ENCODE results near the gene DHX34. TPM values are rescaled to one million over a fixed set of nuclear protein-coding genes. Genes with fewer than 3 reads are reported as not detected.
A peak's percentile ranks its signal among the peaks of the same experiment; 100 is the strongest.

DHX34 gene
- total and polyA plus RNA-seq, 4 donors: 1.5 to 14.6 (median 9.6) TPM

- 78 to 83% methylated on average over 16 of the region's 16 CpGs for WGBS, 2 donors
- Histone ChIP-seq H3K27ac (ENCODE audit: low read depth in 1 of 2, low read length in 2 of 2) (no peak overlapping the region), H3K27me3 (ENCODE audit: control insufficient read depth in 1 of 2, insufficient read depth in 2 of 2, low read length in 1 of 2) (no peaks in the 10 kb centered on the region), H3K36me3 (ENCODE audit: control insufficient read depth in 1 of 2, insufficient read depth in 2 of 2, low read length in 1 of 2) (no peaks in the 10 kb centered on the region), H3K4me3 (ENCODE audit: low read length in 2 of 2) (no peak overlapping the region), H3K4me1 (ENCODE audit: control insufficient read depth in 1 of 2, insufficient read depth in 2 of 2, low read length in 2 of 2) (no peaks in the 10 kb centered on the region), H3K9me3 (ENCODE audit: control insufficient read depth, low read length) (peaks cover 1% of the 10 kb centered on the region)
- intact Hi-C loops (cut with DNase I): no loop called here
- ATAC-seq (ENCODE audit: low FRiP score): no peak
- DNase-seq: no peak
Observed at GRCh38 chr19:47402504-47402903, 53.4 kb downstream of the DHX34 start.

GRCh38 chr19:47404334-47405196 lies 55.5 kb downstream of the DHX34 start:
- Histone ChIP-seq H3K4me1 (ENCODE audit: control insufficient read depth in 1 of 2, insufficient read depth in 2 of 2, low read length in 2 of 2) (no peaks in the 10 kb centered on the region), H3K36me3 (ENCODE audit: control insufficient read depth in 1 of 2, insufficient read depth in 2 of 2, low read length in 1 of 2) (no peaks in the 10 kb centered on the region), H3K4me3 (ENCODE audit: low read length in 2 of 2) (no peak overlapping the region), H3K27ac (ENCODE audit: low read depth in 1 of 2, low read length in 2 of 2) (no peak overlapping the region), H3K27me3 (ENCODE audit: control insufficient read depth in 1 of 2, insufficient read depth in 2 of 2, low read length in 1 of 2) (no peaks in the 10 kb centered on the region), H3K9me3 (ENCODE audit: control insufficient read depth, low read length) (peaks cover 1% of the 10 kb centered on the region)
- intact Hi-C loops (cut with DNase I): no loop called here
- 76 to 80% methylated on average over 9 of the region's 9 CpGs for WGBS, 2 donors
- DNase-seq (no peak), ATAC-seq (ENCODE audit: low FRiP score) (no peak)

GRCh38 chr19:47405197-47405550 lies 56.1 kb downstream of the DHX34 start:
- DNase-seq (no peak), ATAC-seq (ENCODE audit: low FRiP score) (no peak)
- Histone ChIP-seq H3K9me3 (ENCODE audit: control insufficient read depth, low read length) (peaks cover 1% of the 10 kb centered on the region), H3K4me3 (ENCODE audit: low read length in 2 of 2) (no peak overlapping the region), H3K27ac (ENCODE audit: low read depth in 1 of 2, low read length in 2 of 2) (no peak overlapping the region), H3K36me3 (ENCODE audit: control insufficient read depth in 1 of 2, insufficient read depth in 2 of 2, low read length in 1 of 2) (no peaks in the 10 kb centered on the region), H3K4me1 (ENCODE audit: control insufficient read depth in 1 of 2, insufficient read depth in 2 of 2, low read length in 2 of 2) (no peaks in the 10 kb centered on the region), H3K27me3 (ENCODE audit: control insufficient read depth in 1 of 2, insufficient read depth in 2 of 2, low read length in 1 of 2) (no peaks in the 10 kb centered on the region)
- intact Hi-C loops (cut with DNase I): no loop called here
- 92% methylated on average over 4 of the region's 4 CpGs for WGBS, 2 donors

GRCh38 chr19:47405854-47406417 lies 56.8 kb downstream of the DHX34 start:
- no peaks in the 10 kb centered on the region for H3K27me3 ChIP-seq (ENCODE audit: control insufficient read depth in 1 of 2, insufficient read depth in 2 of 2, low read length in 1 of 2)
- WGBS, 2 donors: 94% methylated on average over 5 of the region's 5 CpGs
- H3K4me1 ChIP-seq (ENCODE audit: control insufficient read depth in 1 of 2, insufficient read depth in 2 of 2, low read length in 2 of 2): no peaks in the 10 kb centered on the region
- no peaks in the 10 kb centered on the region for H3K36me3 ChIP-seq (ENCODE audit: control insufficient read depth in 1 of 2, insufficient read depth in 2 of 2, low read length in 1 of 2)
- DNase-seq: no peak
- H3K27ac ChIP-seq (ENCODE audit: low read depth in 1 of 2, low read length in 2 of 2): no peak overlapping the region
- ATAC-seq (ENCODE audit: low FRiP score): no peak
- intact Hi-C loops (cut with DNase I): no loop called here
- H3K9me3 ChIP-seq (ENCODE audit: control insufficient read depth, low read length): peaks cover 1% of the 10 kb centered on the region
- H3K4me3 ChIP-seq (ENCODE audit: low read length in 2 of 2): no peak overlapping the region

GRCh38 chr19:47406711-47407416 lies 57.7 kb downstream of the DHX34 start:
- intact Hi-C loops (cut with DNase I): no loop called here
- ATAC-seq (ENCODE audit: low FRiP score) (peak; percentile 16), DNase-seq (no peak)
- H3K9me3 ChIP-seq (ENCODE audit: control insufficient read depth, low read length): peaks cover 1% of the 10 kb centered on the region
- no peak overlapping the region for H3K27ac ChIP-seq (ENCODE audit: low read depth in 1 of 2, low read length in 2 of 2)
- H3K36me3 ChIP-seq (ENCODE audit: control insufficient read depth in 1 of 2, insufficient read depth in 2 of 2, low read length in 1 of 2): no peaks in the 10 kb centered on the region
- WGBS, 2 donors: 7 to 13% methylated on average over 46 to 47 of the region's 47 CpGs
- H3K27me3 ChIP-seq (ENCODE audit: control insufficient read depth in 1 of 2, insufficient read depth in 2 of 2, low read length in 1 of 2): no peaks in the 10 kb centered on the region
- H3K4me3 ChIP-seq (ENCODE audit: low read length in 2 of 2): no peak overlapping the region
- H3K4me1 ChIP-seq (ENCODE audit: control insufficient read depth in 1 of 2, insufficient read depth in 2 of 2, low read length in 2 of 2): no peaks in the 10 kb centered on the region

- DNase-seq (no peak), ATAC-seq (ENCODE audit: low FRiP score) (no peak)
- no peak overlapping the region for H3K27ac ChIP-seq (ENCODE audit: low read depth in 1 of 2, low read length in 2 of 2)
- WGBS, 2 donors: 12 to 14% methylated on average over 14 of the region's 14 CpGs
- H3K36me3 ChIP-seq (ENCODE audit: control insufficient read depth in 1 of 2, insufficient read depth in 2 of 2, low read length in 1 of 2): no peaks in the 10 kb centered on the region
- peaks cover 1% of the 10 kb centered on the region for H3K9me3 ChIP-seq (ENCODE audit: control insufficient read depth, low read length)
- H3K27me3 ChIP-seq (ENCODE audit: control insufficient read depth in 1 of 2, insufficient read depth in 2 of 2, low read length in 1 of 2): no peaks in the 10 kb centered on the region
- intact Hi-C loops (cut with DNase I): no loop called here
- no peak overlapping the region for H3K4me3 ChIP-seq (ENCODE audit: low read length in 2 of 2)
- H3K4me1 ChIP-seq (ENCODE audit: control insufficient read depth in 1 of 2, insufficient read depth in 2 of 2, low read length in 2 of 2): no peaks in the 10 kb centered on the region
Observed at GRCh38 chr19:47407417-47407774, 58.3 kb downstream of the DHX34 start.

GRCh38 chr19:47408156-47408938 lies 59.2 kb downstream of the DHX34 start:
- DNase-seq: no peak
- H3K27ac ChIP-seq (ENCODE audit: low read depth in 1 of 2, low read length in 2 of 2): no peak overlapping the region
- no peaks in the 10 kb centered on the region for H3K27me3 ChIP-seq (ENCODE audit: control insufficient read depth in 1 of 2, insufficient read depth in 2 of 2, low read length in 1 of 2)
- H3K9me3 ChIP-seq (ENCODE audit: control insufficient read depth, low read length): peaks cover 1% of the 10 kb centered on the region
- no peaks in the 10 kb centered on the region for H3K4me1 ChIP-seq (ENCODE audit: control insufficient read depth in 1 of 2, insufficient read depth in 2 of 2, low read length in 2 of 2)
- no peak for ATAC-seq (ENCODE audit: low FRiP score)
- no peak overlapping the region for H3K4me3 ChIP-seq (ENCODE audit: low read length in 2 of 2)
- H3K36me3 ChIP-seq (ENCODE audit: control insufficient read depth in 1 of 2, insufficient read depth in 2 of 2, low read length in 1 of 2): no peaks in the 10 kb centered on the region
- WGBS, 2 donors: 92 to 95% methylated on average over 14 of the region's 14 CpGs
- intact Hi-C loops (cut with DNase I): no loop called here

GRCh38 chr19:47411101-47411500 lies 62.0 kb downstream of the DHX34 start:
- intact Hi-C loops (cut with DNase I): no loop called here
- no peaks in the 10 kb centered on the region for H3K4me1 ChIP-seq (ENCODE audit: control insufficient read depth in 1 of 2, insufficient read depth in 2 of 2, low read length in 2 of 2)
- no peak for DNase-seq
- WGBS, 2 donors: 80 to 86% methylated on average over 8 of the region's 8 CpGs
- no peak overlapping the region for H3K4me3 ChIP-seq (ENCODE audit: low read length in 2 of 2)
- no peak overlapping the region for H3K27ac ChIP-seq (ENCODE audit: low read depth in 1 of 2, low read length in 2 of 2)
- no peaks in the 10 kb centered on the region for H3K36me3 ChIP-seq (ENCODE audit: control insufficient read depth in 1 of 2, insufficient read depth in 2 of 2, low read length in 1 of 2)
- H3K27me3 ChIP-seq (ENCODE audit: control insufficient read depth in 1 of 2, insufficient read depth in 2 of 2, low read length in 1 of 2): no peaks in the 10 kb centered on the region
- no peak for ATAC-seq (ENCODE audit: low FRiP score)
- no peaks in the 10 kb centered on the region for H3K9me3 ChIP-seq (ENCODE audit: control insufficient read depth, low read length)

Measured in aorta (tissue), 5 donors.